ENCODE results near the gene TPO.
"Not testable (repeated sequence)": the region's sequence is repeated elsewhere in the genome, so short reads cannot be mapped to it uniquely, and the experiment has no call there.

Gene TPO

GRCh38 chr2:1548910-1549673 lies 135.8 kb downstream of the TPO start:
- in situ Hi-C loops (cut with MboI; ENCODE audit: low sequenced_read_pairs) = no loop called here

- in situ Hi-C loops (cut with MboI; ENCODE audit: low sequenced_read_pairs) = no loop called here
Observed at GRCh38 chr2:1550076-1550475, 136.8 kb downstream of the TPO start.

DNA sequence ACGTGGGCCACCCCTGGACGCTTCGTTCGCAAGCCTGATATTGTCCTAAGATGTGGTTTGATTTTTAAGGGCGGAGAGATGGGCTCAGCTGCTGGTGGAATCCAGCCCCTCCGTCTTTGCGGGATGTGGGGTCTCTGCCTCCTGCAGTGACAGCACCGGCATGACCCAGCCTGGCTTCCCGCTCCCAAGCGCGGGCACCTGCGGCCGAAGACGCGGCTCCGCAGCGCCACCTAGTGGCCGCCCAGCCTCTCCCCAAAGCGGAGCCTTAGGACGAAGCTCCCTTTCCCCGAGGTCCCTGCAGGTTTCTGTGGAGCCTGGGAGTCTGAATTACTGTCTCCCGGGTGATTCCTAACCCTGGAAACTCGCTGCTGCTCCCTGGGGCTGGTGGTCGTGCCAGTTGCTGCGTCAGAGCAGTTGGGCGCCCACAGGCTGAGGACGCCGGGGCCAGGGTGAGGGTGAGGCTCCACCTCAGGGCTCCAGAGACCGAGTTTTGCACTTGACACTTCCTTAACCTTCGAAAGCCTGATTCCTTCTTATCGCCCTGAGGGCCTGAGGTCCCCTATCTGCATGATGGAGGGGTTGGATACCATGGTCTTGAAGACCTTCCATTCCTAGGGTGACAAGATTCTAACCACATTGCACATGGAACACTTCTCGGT lies 137.5 kb downstream of the TPO start:
- in situ Hi-C loops (cut with MboI; ENCODE audit: low sequenced_read_pairs) = no loop called here

- in situ Hi-C loops (cut with MboI; ENCODE audit: low sequenced_read_pairs) = no loop called here
Observed at GRCh38 chr2:1551905-1552304, 138.6 kb downstream of the TPO start.

DNA sequence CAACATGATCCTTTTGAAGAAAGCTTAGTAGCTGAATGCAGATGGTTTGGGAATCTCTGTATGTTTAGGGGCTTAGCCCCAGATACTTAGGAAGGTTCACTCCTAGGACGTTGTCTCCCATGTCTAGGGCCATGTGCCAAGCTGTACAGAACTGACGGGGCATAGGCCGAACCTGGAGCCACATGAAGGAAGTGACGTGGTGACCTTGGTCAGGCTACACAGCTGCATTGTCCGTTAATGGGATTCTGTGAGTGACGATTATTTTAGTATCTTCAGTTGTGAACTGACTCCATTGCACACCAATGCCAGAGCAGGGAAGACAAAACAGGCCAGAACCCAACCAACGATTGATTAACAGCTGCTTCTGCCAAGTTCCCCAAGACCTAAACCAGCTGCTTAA lies 139.3 kb downstream of the TPO start:
- in situ Hi-C loops (cut with MboI; ENCODE audit: low sequenced_read_pairs) = no loop called here

GRCh38 chr2:1553671-1554295 lies 140.5 kb downstream of the TPO start:
- in situ Hi-C loops (cut with MboI; ENCODE audit: low sequenced_read_pairs) = no loop called here

DNA sequence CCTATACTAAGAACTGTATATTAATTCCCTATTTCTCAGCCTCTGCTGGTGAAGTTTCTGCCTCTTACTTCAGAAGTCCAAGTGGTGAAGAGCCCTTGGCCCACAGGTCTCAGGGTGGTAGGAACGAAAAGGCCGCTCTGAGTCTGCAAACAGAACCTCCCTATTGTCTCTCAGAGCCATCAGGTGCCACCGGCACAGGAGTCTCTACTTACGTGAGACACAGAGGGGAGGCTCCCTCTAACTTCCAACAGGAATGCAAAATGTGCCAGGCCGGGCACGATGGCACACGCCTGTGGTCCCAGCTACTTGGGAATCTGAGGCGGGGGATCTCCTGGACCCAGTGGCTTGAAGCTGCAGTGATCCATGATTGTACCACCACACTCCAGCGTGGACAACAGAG lies 143.0 kb downstream of the TPO start:
- in situ Hi-C loops (cut with MboI; ENCODE audit: low sequenced_read_pairs) = no loop called here

GRCh38 chr2:1556776-1557466 lies 143.7 kb downstream of the TPO start:
- in situ Hi-C loops (cut with MboI; ENCODE audit: low sequenced_read_pairs) = no loop called here

- in situ Hi-C loops (cut with MboI; ENCODE audit: low sequenced_read_pairs) = no loop called here
Observed at GRCh38 chr2:1557467-1557820, 144.2 kb downstream of the TPO start.

- in situ Hi-C loops (cut with MboI; ENCODE audit: low sequenced_read_pairs) = no loop called here
Observed at GRCh38 chr2:1559589-1560175, 146.4 kb downstream of the TPO start.

GRCh38 chr2:1561259-1561658 lies 148.0 kb downstream of the TPO start:
- in situ Hi-C loops (cut with MboI; ENCODE audit: low sequenced_read_pairs) = no loop called here

- in situ Hi-C loops (cut with MboI; ENCODE audit: low sequenced_read_pairs) = no loop called here
Observed at GRCh38 chr2:1561811-1562421, 148.7 kb downstream of the TPO start.

DNA sequence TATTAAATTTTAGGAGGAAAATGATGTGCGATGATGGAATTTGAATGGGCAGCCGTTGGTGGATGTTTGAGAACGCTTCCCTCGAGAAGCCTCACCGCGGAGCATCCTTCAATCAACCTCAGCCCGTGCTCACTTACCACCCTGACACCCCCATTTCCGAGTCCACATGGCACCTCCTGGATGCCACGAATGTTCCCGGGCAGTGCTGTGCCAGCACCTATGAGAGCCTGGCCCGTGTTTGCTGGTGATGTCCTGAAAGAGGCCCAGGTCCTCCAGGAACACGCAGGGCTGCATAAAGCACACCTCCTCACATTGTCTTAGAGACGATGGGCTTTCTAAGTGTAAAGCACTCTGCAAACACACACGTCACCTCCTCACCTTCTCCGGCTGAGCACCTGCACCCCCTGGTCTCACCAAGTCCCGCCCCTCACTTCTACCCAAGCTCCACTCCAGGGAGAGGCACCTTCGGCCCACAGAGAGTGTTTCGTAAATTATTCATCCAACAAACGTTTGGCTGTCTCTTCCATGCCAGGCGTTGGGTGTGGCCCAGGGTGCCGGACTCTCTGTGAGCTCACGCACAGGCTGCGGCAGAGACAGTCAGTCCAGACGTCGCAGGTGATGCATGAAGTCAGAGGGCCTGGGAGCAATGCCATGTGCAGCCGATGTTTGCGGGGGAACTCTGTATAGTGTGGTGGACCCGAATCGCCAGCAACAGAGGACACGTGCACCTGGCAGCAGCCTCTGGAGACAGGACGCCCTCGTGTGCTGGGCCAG lies 150.0 kb downstream of the TPO start:
- in situ Hi-C loops (cut with MboI; ENCODE audit: low sequenced_read_pairs) = no loop called here

DNA sequence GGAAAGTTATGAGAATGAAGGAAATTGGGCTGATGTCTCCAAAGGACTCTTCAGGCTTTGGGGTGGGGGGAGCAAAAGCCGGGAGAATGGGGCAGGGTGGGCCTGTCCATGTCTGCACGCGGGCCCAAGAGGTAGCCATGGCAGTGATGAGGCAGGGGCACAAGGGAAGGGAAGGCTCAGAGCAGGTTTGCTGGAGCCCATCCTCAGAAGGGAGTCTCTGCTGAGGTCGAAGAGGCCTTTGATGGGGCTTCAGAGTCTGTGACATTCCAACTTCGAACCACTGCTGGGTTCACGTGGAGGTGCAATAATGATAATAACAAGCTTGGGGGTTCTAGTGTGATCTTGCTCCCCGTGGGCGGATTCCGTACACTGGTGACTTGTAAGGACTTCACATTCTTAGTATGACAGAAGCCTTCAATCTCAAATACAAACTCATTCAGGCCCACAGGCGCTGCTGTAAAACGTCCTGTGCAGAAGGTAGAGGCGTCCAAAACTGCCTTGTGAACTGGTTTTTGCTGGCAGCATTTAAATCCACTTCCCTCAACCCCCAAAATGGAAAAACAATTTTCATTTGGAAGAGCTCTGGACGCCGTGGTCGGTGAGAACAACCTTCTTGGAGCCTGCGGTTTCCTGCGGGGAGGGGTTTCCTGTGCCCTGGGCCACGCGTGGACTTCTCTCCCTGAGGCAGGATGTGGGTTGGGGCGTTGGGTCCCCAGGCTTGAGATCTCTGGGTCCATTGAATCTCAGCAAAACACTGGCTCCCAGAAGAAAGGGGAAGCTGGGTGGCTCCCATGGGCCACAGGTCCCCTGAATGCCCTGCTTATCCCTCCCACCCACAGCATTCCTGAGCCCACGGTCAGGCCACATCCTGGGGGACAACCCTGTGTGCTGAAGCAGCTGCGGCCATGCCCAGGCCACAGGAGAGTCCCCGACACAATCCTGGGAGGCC lies 151.0 kb downstream of the TPO start:
- in situ Hi-C loops (cut with MboI; ENCODE audit: low sequenced_read_pairs) = no loop called here

DNA sequence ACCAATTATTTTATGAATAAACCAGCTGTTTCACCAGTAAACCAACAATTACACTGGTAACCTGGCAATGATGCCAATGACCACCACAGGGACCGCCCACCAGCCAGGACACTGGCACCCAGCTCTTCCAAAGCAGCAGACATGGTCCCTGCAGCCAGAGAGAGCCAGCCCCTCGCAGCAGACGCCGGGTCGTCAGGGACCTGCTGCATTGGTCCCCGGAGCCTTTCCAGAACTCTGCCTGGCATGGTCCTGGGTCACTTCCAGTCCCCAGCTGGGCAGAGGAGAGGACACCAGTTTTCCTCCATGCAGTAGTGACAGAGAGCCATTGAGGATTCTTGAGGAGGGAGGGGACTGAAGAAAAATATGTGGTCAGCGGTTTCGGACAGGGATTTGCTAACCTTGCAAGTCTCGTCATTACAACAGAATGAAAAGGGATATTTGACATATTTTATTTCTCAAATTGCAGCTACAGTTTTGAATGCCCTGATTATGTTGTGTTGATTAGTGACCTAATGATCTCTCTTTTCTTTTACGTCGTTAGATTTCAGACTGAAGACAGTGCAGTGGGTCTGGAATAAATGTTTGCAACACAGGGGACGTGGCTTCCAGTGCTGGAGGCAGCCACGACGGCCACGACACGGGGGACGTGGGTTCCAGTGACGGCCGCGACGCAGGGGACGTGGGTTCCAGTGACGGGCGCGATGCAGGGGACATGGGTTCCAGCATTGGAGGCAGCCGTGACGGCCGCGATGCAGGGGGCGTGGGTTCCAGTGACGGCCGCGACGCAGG lies 154.5 kb downstream of the TPO start:
- in situ Hi-C loops (cut with MboI; ENCODE audit: low sequenced_read_pairs) = no loop called here

DNA sequence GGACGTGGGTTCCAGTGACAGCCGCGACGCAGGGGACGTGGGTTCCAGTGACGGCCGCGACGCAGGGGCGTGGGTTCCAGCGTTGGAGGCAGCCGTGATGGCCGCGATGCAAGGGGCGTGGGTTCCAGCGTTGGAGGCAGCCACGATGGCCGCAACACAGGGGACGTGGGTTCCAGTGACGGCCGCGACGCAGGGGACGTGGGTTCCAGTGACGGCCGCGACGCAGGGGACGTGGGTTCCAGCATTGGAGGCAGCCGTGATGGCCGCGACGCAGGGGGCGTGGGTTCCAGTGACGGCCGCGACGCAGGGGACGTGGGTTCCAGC lies 155.0 kb downstream of the TPO start:
- in situ Hi-C loops (cut with MboI; ENCODE audit: low sequenced_read_pairs) = not testable (repeated sequence)

- in situ Hi-C loops (cut with MboI; ENCODE audit: low sequenced_read_pairs) = no loop called here
Observed at GRCh38 chr2:1569879-1570450, 156.7 kb downstream of the TPO start.
